ENCODE measurements around the gene HDAC4. TPM values are rescaled to one million over a fixed set of nuclear protein-coding genes. Genes with fewer than 3 reads are reported as not detected.

Gene HDAC4
- total and polyA plus RNA-seq, 9 of the 15 experiments (the other 6 are each of a cell fraction or from before 2014, with no cell fraction given), result 0.11 to 20.2 (median 4.0) TPM

GRCh38 chr2:239360008-239360407, 40.8 kb downstream of the HDAC4 start:
- WGBS (ENCODE audit: insufficient coverage, low coverage, missing lambda C conversion rate), result 80% methylated on average over 9 of the region's 11 CpGs
- DNase-seq (ENCODE audit: extremely low read depth in 1 of 4, low spot score in 3 of 4) (no peak), ATAC-seq (no peak), FAIRE-seq (no peak)
- Histone ChIP-seq H3K4me3 (no peak overlapping the region), H3K27me3 (ENCODE audit: control insufficient read depth in 2 of 2, insufficient read depth in 2 of 2, low read length in 2 of 2) (no peaks in the 10 kb centered on the region), H3K36me3 (ENCODE audit: control insufficient read depth, insufficient read depth, low read length) (no peaks in the 10 kb centered on the region), H3K79me2 (ENCODE audit: control insufficient read depth, insufficient read depth, low read length) (peaks cover 21% of the 10 kb centered on the region), H3K9me1 (ENCODE audit: control insufficient read depth, insufficient read depth, low read length) (no peaks in the 10 kb centered on the region), H3K9me3 (replicated peaks; ENCODE audit: control insufficient read depth, insufficient read depth, low read depth, low read length) (peaks cover 1% of the 10 kb centered on the region; the same call in 1 of the 2 replicates), H2AFZ (ENCODE audit: low read depth, low read length) (no peak overlapping the region), H3K4me1 (replicated peaks in 1 of 2; ENCODE audit: control insufficient read depth in 2 of 2, insufficient read depth in 2 of 2, low read length in 2 of 2) (peaks cover 11 to 12% of the 10 kb centered on the region in 2 experiments; a peak in 4 of 5 replicates), H3K27ac (ENCODE audit: extremely low read depth, low read depth, low read length) (no peak overlapping the region), H4K20me1 (replicated peaks; ENCODE audit: control insufficient read depth, insufficient read depth, low read length) (peaks cover 7% of the 10 kb centered on the region; the same call in 1 of the 2 replicates), H3K9ac (ENCODE audit: insufficient read depth in 1 of 2, low read depth in 2 of 2, low read length in 2 of 2) (no peak overlapping the region), H3K4me2 (ENCODE audit: insufficient read depth, low read length) (0 out of 2 replicates have a peak overlapping the region, but pooled peaks have one; percentile 25)
- CTCF ChIA-PET (ENCODE audit: low intra/inter-chr PET ratio), result no interaction called here
- POLR2A ChIA-PET, result no interaction called here
- in situ Hi-C loops (cut with MboI) (no loop called here), intact Hi-C loops (cut with micrococcal nuclease) (no loop called here)
- TF ChIP-seq GATAD2B (IDR thresholded peaks at IDR 0.05; ENCODE audit: borderline replicate concordance) (no peak), E2F5 (CRISPR knock-in tag; IDR thresholded peaks at IDR 0.05) (no peak), NELFE (IDR thresholded peaks at IDR 0.05; ENCODE audit: insufficient read depth, insufficient read length) (no peak), ZNF175 (CRISPR knock-in tag; IDR thresholded peaks at IDR 0.05; ENCODE audit: low read depth) (no peak), KAT2B (IDR thresholded peaks at IDR 0.05; ENCODE audit: low read depth, low read length) (no peak), ZNF740 (CRISPR knock-in tag; IDR thresholded peaks at IDR 0.05) (no peak), ZNF740 (tag; IDR thresholded peaks at IDR 0.05) (no peak), ZNF277 (CRISPR knock-in tag; IDR thresholded peaks at IDR 0.05; ENCODE audit: borderline replicate concordance) (no peak), ILK (tag; IDR thresholded peaks at IDR 0.05; ENCODE audit: borderline replicate concordance, low read depth) (no peak), C11orf30 (IDR thresholded peaks at IDR 0.05; ENCODE audit: low read depth) (no peak), ELK1 (CRISPR knock-in tag; IDR thresholded peaks at IDR 0.05) (no peak), LCOR (CRISPR knock-in tag; IDR thresholded peaks at IDR 0.05) (no peak), PTRF (tag; IDR thresholded peaks at IDR 0.05) (no peak), KDM1A (IDR thresholded peaks at IDR 0.05) (no peak), TCFL5 (CRISPR knock-in tag; conservative IDR thresholded peaks at IDR 0.05) (no peak), TRIM24 (IDR thresholded peaks at IDR 0.05) (no peak), ZNF561 (CRISPR knock-in tag; conservative IDR thresholded peaks at IDR 0.05) (no peak), FOXA3 (CRISPR knock-in tag; conservative IDR thresholded peaks at IDR 0.05 in 1 of 2, IDR thresholded peaks at IDR 0.05 in 1 of 2) (no peak), ZNF384 (IDR thresholded peaks at IDR 0.05; ENCODE audit: low read depth, low read length) (no peak)
- BruUV-seq (replicated peaks), result no TSS peak
